GM12878 (cell line): Measurements from ENCODE around the gene TAPBP. TPM values are rescaled to one million over a fixed set of nuclear protein-coding genes. Genes with fewer than 3 reads are reported as not detected.
A peak's percentile ranks its signal among the peaks of the same experiment; 100 is the strongest.

Experiments used
- BCL3 ChIP-seq: IDR thresholded peaks from 2 replicates; pipeline ENCODE4 v1.6.1; 2011; ENCODE audit warnings: borderline replicate concordance, low read depth, mild to moderate bottlenecking, moderate library complexity, low read length; ENCODE audit not compliant: insufficient read depth, poor library complexity, severe bottlenecking
- BCLAF1 ChIP-seq: fragments of 450-650 bp; IDR thresholded peaks from 2 replicates; pipeline ENCODE4 v1.6.1; 2017; ENCODE audit warnings: antibody characterized with exemption, mild to moderate bottlenecking, moderate library complexity
- BHLHE40 ChIP-seq, 2 experiments: fragments of 450-650 bp in 1 of 2; IDR thresholded peaks; 2 replicates each; pipeline ENCODE4 v1.6.1; 2011 to 2017; ENCODE audit warnings: low read depth in 2 of 2, borderline replicate concordance in 1 of 2, improper control_type of control experiment in 1 of 2, low read length in 1 of 2, mild to moderate bottlenecking in 1 of 2
- CBFB ChIP-seq: IDR thresholded peaks from 2 replicates; pipeline ENCODE4 v1.6.1; 2016; ENCODE audit warnings: antibody characterized with exemption, low read depth
- CEBPB ChIP-seq, 2 experiments: fragments of 150-350 bp in 1 of 2; IDR thresholded peaks; 2 replicates each; pipeline ENCODE4 v1.6.1; 2012 to 2014; ENCODE audit warnings: low read depth in 2 of 2, low read length in 2 of 2, borderline replicate concordance in 1 of 2, inconsistent platforms in 1 of 2
- DPF2 ChIP-seq: fragments of 450-650 bp; IDR thresholded peaks from 2 replicates; pipeline ENCODE4 v1.6.1; 2017; ENCODE audit warnings: mild to moderate bottlenecking
- HDAC6 ChIP-seq: fragments of 200-600 bp; sonication (generic); IDR thresholded peaks from one replicate; pipeline ENCODE4 v1.8.0; 2017; ENCODE audit warnings: antibody characterized with exemption; ENCODE audit not compliant: unreplicated experiment
- IRF4 ChIP-seq: IDR thresholded peaks from 2 replicates; pipeline ENCODE4 v1.6.1; 2011; ENCODE audit warnings: low read depth, low read length
- KDM1A ChIP-seq: fragments of 200-600 bp; sonication (generic); IDR thresholded peaks from 2 replicates; pipeline ENCODE4 v1.6.1; 2016; ENCODE audit warnings: borderline replicate concordance
- LARP7 ChIP-seq: fragments of 450-650 bp; IDR thresholded peaks from 2 replicates; pipeline ENCODE4 v1.6.1; 2017; ENCODE audit warnings: mild to moderate bottlenecking
- MEF2B ChIP-seq: fragments of 450-650 bp; IDR thresholded peaks from 2 replicates; pipeline ENCODE4 v1.6.1; 2018; ENCODE audit warnings: mild to moderate bottlenecking, moderate library complexity; ENCODE audit not compliant: partially characterized antibody, poor library complexity, severe bottlenecking
- MTA3 ChIP-seq: IDR thresholded peaks from 2 replicates; pipeline ENCODE4 v1.6.1; 2012; ENCODE audit warnings: low read length, inconsistent platforms, borderline replicate concordance
- PAX5 ChIP-seq: IDR thresholded peaks from 2 replicates; pipeline ENCODE4 v1.6.1; 2011; ENCODE audit warnings: low read depth, low read length, borderline replicate concordance
- PKNOX1 ChIP-seq: fragments of 450-650 bp; IDR thresholded peaks from 2 replicates; pipeline ENCODE4 v1.6.1; 2016; ENCODE audit warnings: mild to moderate bottlenecking
- RELA ChIP-seq: fragments of 450-650 bp; IDR thresholded peaks from 2 replicates; pipeline ENCODE4 v1.8.0; 2014; ENCODE audit warnings: borderline replicate concordance; ENCODE audit not compliant: partially characterized antibody
- SMAD5 ChIP-seq: IDR thresholded peaks from 2 replicates; pipeline ENCODE4 v1.6.1; 2016; ENCODE audit warnings: antibody characterized with exemption, low read depth
- STAT1 ChIP-seq: fragments of 450-650 bp; conservative IDR thresholded peaks from 2 replicates; pipeline ENCODE4 v1.6.1; 2014; ENCODE audit warnings: antibody characterized with exemption, mild to moderate bottlenecking
- SUZ12 ChIP-seq: fragments of 200-600 bp; sonication (generic); IDR thresholded peaks from one replicate; pipeline ENCODE4 v1.6.1; 2018; ENCODE audit warnings: antibody characterized with exemption, mild to moderate bottlenecking; ENCODE audit not compliant: unreplicated experiment
- ZBED1 ChIP-seq: IDR thresholded peaks from 2 replicates; pipeline ENCODE4 v1.6.1; 2016; ENCODE audit warnings: borderline replicate concordance
- ZBTB40 ChIP-seq: fragments of 450-650 bp; IDR thresholded peaks from 2 replicates; pipeline ENCODE4 v1.6.1; 2016; ENCODE audit warnings: mild to moderate bottlenecking, moderate library complexity, borderline replicate concordance
- ZSCAN29 ChIP-seq: fragments of 450-650 bp; IDR thresholded peaks from 2 replicates; pipeline ENCODE4 v1.6.1; 2017; ENCODE audit warnings: mild to moderate bottlenecking, moderate library complexity
- polyA plus RNA-seq, 11 experiments: library from polyadenylated mRNA; depleted of rRNA in 4 of 11; unstranded in 6 of 11; stranded (reverse) in 5 of 11; fragments of >200 nt; fragmentation: Nextera tagmentation in 4 of 11; fragmentation: Illumina TruSeq in 1 of 11; extraction: Ambion mirVana in 4 of 11; extraction: Trizol in 1 of 11; gene quantifications; 1 replicate in 1 of 11; 2 replicates in 10 of 11; pipeline versions ENCODE4 v1.2.1 to v1.2.3, GENCODE V29; 2011 to 2016; ENCODE audit warnings: inconsistent platforms in 2 of 11, missing spikeins in 2 of 11, low read depth in 1 of 11
- total RNA-seq, 4 experiments: library from RNA; depleted of rRNA in 3 of 4; stranded (reverse); fragments of >200 nt in 3 of 4; fragmentation: Illumina TruSeq in 1 of 4; extraction: Trizol in 1 of 4; gene quantifications; 2 replicates each; pipeline versions ENCODE4 v1.2.1 to v1.2.3, GENCODE V29; 2013 to 2021

Gene TAPBP
- total and polyA plus RNA-seq, 10 of the 15 experiments (the other 5 are each of a cell fraction or from before 2014, with no cell fraction given) = 14.6 to 210 (median 78.1) TPM

- no peak for TF ChIP-seq BCLAF1
- no peak for TF ChIP-seq HDAC6
- no peak for TF ChIP-seq MTA3
- no peak for TF ChIP-seq STAT1
- TF ChIP-seq BCL3 = no peak
- TF ChIP-seq DPF2 = peak; percentile 13; the same call in 1 of the 2 replicates
- no peak for TF ChIP-seq BHLHE40 (IDR thresholded peaks at IDR 0.05; ENCODE audit: borderline replicate concordance in 1 of 2, low read depth in 2 of 2, low read length in 1 of 2)
- 0 out of 2 replicates have a peak, but pooled peaks have one; percentile 9 for TF ChIP-seq LARP7
- peak; percentile 8; the same call in 1 of the 2 replicates for TF ChIP-seq CBFB
- TF ChIP-seq ZBED1 = no peak
- peak; percentile 68 for TF ChIP-seq MEF2B
- TF ChIP-seq ZSCAN29 = no peak
- TF ChIP-seq PKNOX1 = no peak
- no peak for TF ChIP-seq KDM1A
- no peak for TF ChIP-seq ZBTB40
- TF ChIP-seq SUZ12 = no peak
- no peak for TF ChIP-seq RELA
- 0 out of 2 replicates have a peak, but pooled peaks have one; percentile 29 for TF ChIP-seq IRF4
- TF ChIP-seq PAX5 = peak; percentile 93
- no peak for TF ChIP-seq SMAD5
- TF ChIP-seq CEBPB (IDR thresholded peaks at IDR 0.05; ENCODE audit: borderline replicate concordance in 1 of 2, low read depth in 2 of 2, low read length in 2 of 2) = no peak
Measured at GRCh38 chr6:33277663-33278391, 36.1 kb downstream of the TAPBP start (continued).
